Naive thymus-derived CD4-positive, alpha-beta T cell (primary cell): ENCODE data around the gene KRTAP9-6. TPM values are rescaled to one million over a fixed set of nuclear protein-coding genes. Genes with fewer than 3 reads are reported as not detected.
"Not testable (repeated sequence)": the region's sequence is repeated elsewhere in the genome, so short reads cannot be mapped to it uniquely, and the experiment has no call there.

Experiments used
- ATAC-seq: fragments of 150-1000 bp; cut with Tn5 transposase; 2 replicates; pipeline ENCODE4 v1.10.0; 2021; ENCODE audit warnings: mild to moderate bottlenecking, moderate library complexity
- CTCF ChIA-PET: fragments of 350-600 bp; sonication (Branson Sonifier 250); formaldehyde crosslinking; loops from one replicate; lab custom pipeline; 2021; ENCODE audit warnings: antibody characterized with exemption; lab: Charles Lee
- POLR2A ChIA-PET: fragments of 350-600 bp; sonication (Branson Sonifier 250); formaldehyde crosslinking; loops from one replicate; lab custom pipeline; 2021; ENCODE audit warnings: antibody characterized with exemption, inconsistent platforms; lab: Charles Lee
- DNase-seq, 9 donors: peaks; one replicate each; pipeline versions ENCODE4 v3.0.0 to v3.0.0-alpha.2; 2020 to 2022; ENCODE audit warnings: mixed read lengths in 1 of 9
- H3K27ac ChIP-seq: one replicate; pipeline ENCODE4 v1.7.0; 2013; ENCODE audit warnings: mild to moderate bottlenecking, low read depth, low read length, moderate library complexity
- H3K27me3 ChIP-seq, 2 donors: one replicate each; pipeline ENCODE4 v1.7.0; 2013; ENCODE audit warnings: low read length in 2 of 2, mild to moderate bottlenecking in 2 of 2, moderate library complexity in 2 of 2; ENCODE audit not compliant: control insufficient read depth in 2 of 2, insufficient read depth in 2 of 2
- H3K36me3 ChIP-seq, 3 experiments: 1 replicate in 2 of 3; 2 replicates in 1 of 3; pipeline ENCODE4 v1.7.0; 2013; ENCODE audit warnings: low read length in 3 of 3, mild to moderate bottlenecking in 3 of 3, moderate library complexity in 1 of 3; ENCODE audit not compliant: insufficient read depth in 3 of 3, control insufficient read depth in 2 of 3
- H3K4me1 ChIP-seq, 2 donors: one replicate each; pipeline ENCODE4 v1.7.0; 2013; ENCODE audit warnings: low read length in 2 of 2, mild to moderate bottlenecking in 2 of 2, moderate library complexity in 1 of 2; ENCODE audit not compliant: control insufficient read depth in 2 of 2, insufficient read depth in 2 of 2
- H3K4me3 ChIP-seq: 2 replicates; pipeline ENCODE4 v1.7.0; 2013; ENCODE audit warnings: mild to moderate bottlenecking, low read length
- H3K9me3 ChIP-seq, 3 experiments: 1 replicate in 2 of 3; 2 replicates in 1 of 3; pipeline ENCODE4 v1.7.0; 2013; ENCODE audit warnings: low read length in 3 of 3; ENCODE audit not compliant: control insufficient read depth in 2 of 3
- H3K27ac Mint-ChIP-seq, 9 donors: one replicate each; pipeline ENCODE4 v1.8.0; 2020 to 2022; ENCODE audit warnings: mixed read lengths in 9 of 9, mild to moderate bottlenecking in 8 of 9, moderate library complexity in 5 of 9, inconsistent platforms in 2 of 9
- H3K27me3 Mint-ChIP-seq, 5 donors: one replicate each; pipeline ENCODE4 v1.8.0; 2021 to 2022; ENCODE audit warnings: mixed read lengths in 5 of 5, mild to moderate bottlenecking in 1 of 5
- H3K36me3 Mint-ChIP-seq, 5 donors: one replicate each; pipeline ENCODE4 v1.8.0; 2020 to 2022; ENCODE audit warnings: mixed read lengths in 5 of 5, mild to moderate bottlenecking in 3 of 5, inconsistent platforms in 1 of 5
- H3K4me1 Mint-ChIP-seq, 7 donors: one replicate each; pipeline ENCODE4 v1.8.0; 2020 to 2022; ENCODE audit warnings: mixed read lengths in 7 of 7, mild to moderate bottlenecking in 3 of 7, inconsistent platforms in 1 of 7
- H3K4me3 Mint-ChIP-seq, 10 donors: one replicate each; pipeline ENCODE4 v1.8.0; 2020 to 2022; ENCODE audit warnings: mild to moderate bottlenecking in 10 of 10, mixed read lengths in 10 of 10, moderate library complexity in 6 of 10, inconsistent platforms in 2 of 10
- H3K9me3 Mint-ChIP-seq, 11 donors: one replicate each; pipeline ENCODE4 v1.8.0; 2020 to 2022; ENCODE audit warnings: mixed read lengths in 11 of 11, mild to moderate bottlenecking in 4 of 11, inconsistent platforms in 1 of 11, moderate library complexity in 1 of 11
- intact Hi-C, 2 donors: fragments of 100-400 bp; cut with micrococcal nuclease; formaldehyde crosslinking; loops; one replicate each; pipeline ENCODE4 v1.15.1; 2023
- polyA plus RNA-seq, 2 donors: library from polyadenylated mRNA; unstranded; fragments of 300-500 nt; fragmentation: Illumina TruSeq; gene quantifications; one replicate each; pipeline ENCODE4 v1.2.3, GENCODE V29; 2021
- total RNA-seq, 6 experiments: library from RNA in 5 of 6; stranded (reverse) in 5 of 6; gene quantifications; 1 replicate in 5 of 6; 2 replicates in 1 of 6; pipeline ENCODE4 v1.2.3 and lab custom pipeline; 2021 to 2026

KRTAP9-6 gene, protein sequence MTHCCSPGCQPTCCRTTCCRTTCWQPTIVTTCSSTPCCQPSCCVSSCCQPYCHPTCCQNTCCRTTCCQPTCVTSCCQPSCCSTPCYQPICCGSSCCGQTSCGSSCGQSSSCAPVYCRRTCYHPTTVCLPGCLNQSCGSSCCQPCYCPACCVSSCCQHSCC
- total RNA-seq (not detected), polyA plus RNA-seq (not detected), total RNA-seq (lab: John Stamatoyannopoulos, UW) (not detected)

DNA sequence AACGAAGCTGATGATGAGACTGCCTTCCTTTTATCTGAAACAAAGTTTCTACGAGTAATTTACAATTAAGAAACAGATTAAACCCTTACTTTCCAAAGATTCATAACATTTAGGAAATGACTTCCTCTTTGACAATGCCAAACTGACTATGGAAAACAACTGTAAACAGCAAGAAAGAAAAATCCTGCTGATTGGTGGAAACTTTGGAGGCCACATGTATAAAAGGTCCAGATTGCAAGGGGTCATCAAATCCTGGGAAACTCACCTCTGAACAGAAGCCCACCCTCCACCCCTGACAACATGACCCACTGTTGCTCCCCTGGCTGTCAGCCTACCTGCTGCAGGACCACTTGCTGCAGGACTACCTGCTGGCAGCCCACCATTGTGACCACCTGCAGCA is at the start of gene KRTAP9-6:
TSS of gene KRTAP9-6 (plus strand) at position 301 of the 400 bp plus-strand sequence. CDS start at position 301, 0 bp downstream.
- intact Hi-C loops, result no loop called here
- Histone ChIP-seq H3K27ac (no peak within 1 kb of the TSS), H3K27me3 (no peaks in the 10 kb centered on the region), H3K36me3 (no peaks in the 10 kb centered on the region), H3K9me3 (no peaks in the 10 kb centered on the region), H3K4me3 (no peak within 1 kb of the TSS), H3K4me1 (no peaks in the 10 kb centered on the region)
- ChIA-PET CTCF (no interaction called here), POLR2A (no interaction called here)
- H3K36me3 Mint-ChIP-seq, result no peaks in the 10 kb centered on the region
- no peak within 1 kb of the TSS for H3K4me3 Mint-ChIP-seq
- no peak for ATAC-seq
- H3K27me3 Mint-ChIP-seq, result peaks cover 0 to 30% (median 5%) of the 10 kb centered on the region in 5 donors
- H3K27ac Mint-ChIP-seq, result no peak within 1 kb of the TSS
- H3K9me3 Mint-ChIP-seq, result no peaks in the 10 kb centered on the region
- DNase-seq, result no peak
- peaks cover 0 to 27% (median 15%) of the 10 kb centered on the region in 7 donors for H3K4me1 Mint-ChIP-seq

DNA sequence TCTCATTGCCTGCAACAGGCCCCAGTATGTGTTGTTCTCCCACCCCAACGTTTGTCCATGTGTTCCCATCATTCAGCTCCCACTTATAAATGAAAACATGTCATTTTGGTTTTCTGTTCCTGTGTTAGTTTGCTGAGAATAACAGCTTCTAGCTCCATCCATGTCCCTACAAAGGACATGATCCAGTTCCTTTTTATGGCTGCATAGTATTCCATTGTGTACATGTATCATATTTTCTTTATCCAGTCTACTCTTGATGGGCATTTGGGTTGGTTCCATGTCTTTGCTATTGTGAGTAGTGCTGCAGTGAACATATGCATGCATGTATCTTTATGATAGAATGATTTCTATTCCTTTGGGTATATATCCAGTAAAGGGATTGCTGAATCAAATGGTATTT is 49.5 kb upstream of the KRTAP9-6 start:
- Histone ChIP-seq H3K27ac (no peak overlapping the region), H3K9me3 (no peaks in the 10 kb centered on the region), H3K4me1 (no peaks in the 10 kb centered on the region), H3K36me3 (no peaks in the 10 kb centered on the region), H3K4me3 (no peak overlapping the region), H3K27me3 (peaks cover 0 to 5% of the 10 kb centered on the region in 2 donors)
- intact Hi-C loops, result no loop called here
- no peak overlapping the region for H3K4me3 Mint-ChIP-seq
- CTCF ChIA-PET, result interaction anchor here (0.6 to 1.2 kb wide), 2 partner anchors 14 to 106 kb away, joined by 3 read pairs; no protein-coding TSS in a partner anchor
- DNase-seq (no peak), ATAC-seq (no peak)
- POLR2A ChIA-PET, result interaction anchor here (0.6 kb wide), 1 partner anchor 1144 kb away, joined by 3 read pairs; no protein-coding TSS in a partner anchor
- peaks cover 0 to 4% (median 0%) of the 10 kb centered on the region in 5 donors for H3K36me3 Mint-ChIP-seq
- peaks cover 0 to 15% (median 5%) of the 10 kb centered on the region in 5 donors for H3K27me3 Mint-ChIP-seq
- peaks cover 0 to 13% (median 6%) of the 10 kb centered on the region in 7 donors for H3K4me1 Mint-ChIP-seq
- H3K9me3 Mint-ChIP-seq, result peaks cover 0 to 9% (median 0%) of the 10 kb centered on the region in 11 donors
- no peak overlapping the region for H3K27ac Mint-ChIP-seq

DNA sequence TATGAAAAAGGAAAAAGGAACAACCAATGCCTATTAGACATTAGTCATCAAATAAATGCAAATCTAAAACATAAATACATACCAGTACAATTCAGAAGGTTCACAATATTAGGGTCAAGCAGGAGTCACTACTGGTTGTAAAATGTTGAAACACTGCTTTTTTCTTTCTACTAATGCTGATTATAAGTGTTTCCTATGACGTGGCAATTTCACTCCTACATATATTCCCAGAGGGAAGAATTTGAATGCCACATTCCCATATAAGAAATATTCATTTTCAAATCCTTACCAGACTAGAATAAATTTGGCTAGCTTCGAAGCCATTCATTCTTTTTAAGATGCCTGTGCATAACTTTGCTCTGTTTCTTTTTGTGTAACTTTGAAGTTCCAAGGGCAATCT is 41.4 kb upstream of the KRTAP9-6 start:
- no peak overlapping the region for H3K4me3 Mint-ChIP-seq
- DNase-seq (no peak), ATAC-seq (no peak)
- Histone ChIP-seq H3K4me1 (no peaks in the 10 kb centered on the region), H3K9me3 (no peaks in the 10 kb centered on the region), H3K27ac (no peak overlapping the region), H3K36me3 (no peaks in the 10 kb centered on the region), H3K4me3 (no peak overlapping the region), H3K27me3 (peaks cover 0 to 6% of the 10 kb centered on the region in 2 donors)
- intact Hi-C loops, result no loop called here
- H3K36me3 Mint-ChIP-seq, result peaks cover 0 to 4% (median 0%) of the 10 kb centered on the region in 5 donors
- H3K4me1 Mint-ChIP-seq, result peaks cover 0 to 6% (median 0%) of the 10 kb centered on the region in 7 donors
- POLR2A ChIA-PET, result no interaction called here
- peaks cover 0 to 9% (median 0%) of the 10 kb centered on the region in 11 donors for H3K9me3 Mint-ChIP-seq
- H3K27me3 Mint-ChIP-seq, result peaks cover 0 to 11% (median 0%) of the 10 kb centered on the region in 5 donors
- CTCF ChIA-PET, result no interaction called here
- H3K27ac Mint-ChIP-seq, result no peak overlapping the region

DNA sequence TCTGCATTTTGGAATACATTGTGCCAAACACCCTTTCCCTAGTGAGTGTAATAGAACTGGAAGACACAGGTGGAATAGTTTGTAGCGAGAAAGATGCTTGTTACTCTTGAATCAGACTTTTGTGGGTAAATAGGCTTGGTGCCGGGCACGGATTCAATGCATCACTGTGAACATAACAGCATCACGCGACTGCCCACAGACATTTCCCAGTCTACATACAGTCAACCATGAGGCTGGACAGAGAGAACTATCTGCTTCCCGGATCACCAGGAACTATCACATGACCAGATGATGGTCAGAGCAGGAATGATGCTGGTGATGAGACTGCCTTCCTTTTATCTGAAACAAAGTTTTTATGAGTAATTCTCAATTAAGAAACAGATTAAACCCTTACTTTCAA is 39.1 kb upstream of the KRTAP9-6 start:
- no peaks in the 10 kb centered on the region for H3K36me3 Mint-ChIP-seq
- H3K27me3 ChIP-seq, result peaks cover 0 to 6% of the 10 kb centered on the region in 2 donors
- no peaks in the 10 kb centered on the region for H3K4me1 ChIP-seq
- no peak overlapping the region for H3K4me3 Mint-ChIP-seq
- H3K36me3 ChIP-seq, result no peaks in the 10 kb centered on the region
- no peak for ATAC-seq
- DNase-seq, result no peak
- H3K27me3 Mint-ChIP-seq, result peaks cover 0 to 17% (median 0%) of the 10 kb centered on the region in 5 donors
- H3K9me3 ChIP-seq, result no peaks in the 10 kb centered on the region
- ChIA-PET CTCF (no interaction called here), POLR2A (no interaction called here)
- peaks cover 0 to 4% (median 0%) of the 10 kb centered on the region in 11 donors for H3K9me3 Mint-ChIP-seq
- no peak overlapping the region for H3K27ac ChIP-seq
- intact Hi-C loops, result no loop called here
- H3K4me1 Mint-ChIP-seq, result peaks cover 0 to 15% (median 11%) of the 10 kb centered on the region in 7 donors
- no peak overlapping the region for H3K27ac Mint-ChIP-seq
- H3K4me3 ChIP-seq, result no peak overlapping the region

DNA sequence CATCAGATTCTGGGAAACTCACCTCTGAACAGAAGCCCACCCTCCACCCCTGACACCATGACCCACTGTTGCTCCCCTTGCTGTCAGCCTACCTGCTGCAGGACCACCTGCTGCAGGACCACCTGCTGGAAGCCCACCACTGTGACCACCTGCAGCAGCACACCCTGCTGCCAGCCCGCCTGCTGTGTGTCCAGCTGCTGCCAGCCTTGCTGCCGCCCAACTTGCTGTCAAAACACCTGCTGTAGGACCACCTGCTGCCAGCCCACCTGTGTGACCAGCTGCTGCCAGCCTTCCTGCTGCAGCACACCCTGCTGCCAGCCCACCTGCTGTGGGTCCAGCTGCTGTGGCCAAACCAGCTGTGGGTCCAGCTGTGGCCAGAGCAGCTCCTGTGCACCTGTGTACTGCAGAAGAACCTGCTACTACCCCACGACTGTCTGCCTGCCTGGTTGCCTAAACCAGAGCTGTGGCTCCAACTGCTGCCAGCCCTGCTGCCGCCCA is 38.5 kb upstream of the KRTAP9-6 start, which contains the start of gene KRTAP9-2:
TSS of gene KRTAP9-2 (plus strand) at position 51 of the 498 bp plus-strand sequence. CDS start at position 58, 7 bp downstream.
- H3K27ac Mint-ChIP-seq, intact Hi-C loops, H3K36me3 Mint-ChIP-seq, CTCF ChIA-PET, H3K27ac ChIP-seq, DNase-seq, ATAC-seq, H3K27me3 ChIP-seq, POLR2A ChIA-PET, H3K4me3 ChIP-seq, H3K4me3 Mint-ChIP-seq, H3K9me3 ChIP-seq, H3K4me1 ChIP-seq, H3K9me3 Mint-ChIP-seq, H3K36me3 ChIP-seq: not testable (repeated sequence)
- Mint-ChIP-seq H3K4me1 (peaks cover 0 to 15% (median 7%) of the 10 kb centered on the region in 7 donors), H3K27me3 (peaks cover 0 to 16% (median 0%) of the 10 kb centered on the region in 5 donors)

DNA sequence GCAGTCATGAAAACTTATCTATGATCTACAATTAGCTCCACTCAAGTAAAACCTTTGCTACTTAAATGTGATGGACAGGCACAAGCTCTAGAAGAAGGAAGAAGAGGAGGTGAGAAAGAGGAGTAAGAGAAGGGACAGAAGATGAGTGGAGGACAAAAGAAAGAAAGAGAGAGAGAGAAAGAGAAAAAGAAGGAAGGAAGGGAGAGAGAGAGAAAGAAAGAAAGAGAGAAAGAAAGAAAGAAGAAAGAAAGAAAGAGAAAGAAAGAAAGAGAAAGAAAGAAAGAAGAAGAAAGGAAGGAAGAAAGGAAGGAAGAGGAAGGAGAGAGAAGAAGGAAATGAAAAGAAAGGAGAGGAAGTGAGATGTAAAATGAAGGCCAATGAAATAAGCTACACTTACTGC is 35.1 kb upstream of the KRTAP9-6 start:
- POLR2A ChIA-PET, result no interaction called here
- H3K9me3 Mint-ChIP-seq, result peaks cover 0 to 2% (median 0%) of the 10 kb centered on the region in 11 donors
- peaks cover 0 to 25% (median 4%) of the 10 kb centered on the region in 5 donors for H3K27me3 Mint-ChIP-seq
- CTCF ChIA-PET, result interaction anchor here (1.6 kb wide), 1 partner anchor 14 kb away, joined by 3 read pairs; no protein-coding TSS in a partner anchor
- intact Hi-C loops, result no loop called here
- Histone ChIP-seq H3K9me3 (no peaks in the 10 kb centered on the region), H3K36me3 (no peaks in the 10 kb centered on the region), H3K27ac (no peak overlapping the region), H3K4me3 (no peak overlapping the region), H3K27me3 (peaks cover 0 to 6% of the 10 kb centered on the region in 2 donors), H3K4me1 (no peaks in the 10 kb centered on the region)
- ATAC-seq (no peak), DNase-seq (no peak)
- H3K36me3 Mint-ChIP-seq, result no peaks in the 10 kb centered on the region
- no peak overlapping the region for H3K4me3 Mint-ChIP-seq
- peak overlapping the region in 1 of 9 donors; percentile 23 for H3K27ac Mint-ChIP-seq
- peaks cover 0 to 15% (median 7%) of the 10 kb centered on the region in 7 donors for H3K4me1 Mint-ChIP-seq
